Measurements from ENCODE around the gene ST7L. TPM values are rescaled to one million over a fixed set of nuclear protein-coding genes. Genes with fewer than 3 reads are reported as not detected.

The ST7L gene
- total RNA-seq, 4 donors from 2014 or later: 18.2 to 34.1 (median 19.9) TPM

- 85 to 86% methylated on average over 4 to 5 of the region's 5 CpGs for WGBS, 2 donors (ENCODE audit: low coverage in 1 of 2)
These were observed 39.0 kb downstream of the ST7L start for GRCh38 chr1:112579801-112580510.

GRCh38 chr1:112576240-112576639 lies 42.7 kb downstream of the ST7L start:
- TF ChIP-seq EP300 (IDR thresholded peaks at IDR 0.05) (no peak), POLR2AphosphoS5 (IDR thresholded peaks at IDR 0.05) (no peak), POLR2A (IDR thresholded peaks at IDR 0.05) (no peak), CTCF (IDR thresholded peaks at IDR 0.05) (no peak)
- H3K4me1 ChIP-seq: no peaks in the 10 kb centered on the region
- H3K27me3 ChIP-seq: no peaks in the 10 kb centered on the region
- H3K27ac ChIP-seq: no peak overlapping the region
- no peak overlapping the region for H3K4me3 ChIP-seq
- ATAC-seq: no peak
- peaks cover 3 to 97% of the 10 kb centered on the region in 2 donors for H3K36me3 ChIP-seq
- 78 to 100% methylated on average over 1 of the region's 3 CpGs for WGBS, 2 donors (ENCODE audit: low coverage in 1 of 2)
- H3K9me3 ChIP-seq: no peaks in the 10 kb centered on the region

More at GRCh38 chr1:112579801-112580510, 39.0 kb downstream of the ST7L start:
- H3K27me3 ChIP-seq: no peaks in the 10 kb centered on the region
- no peak overlapping the region for H3K27ac ChIP-seq
- no peak for ATAC-seq
- H3K4me3 ChIP-seq: no peak overlapping the region
- H3K36me3 ChIP-seq: peaks cover 3 to 86% of the 10 kb centered on the region in 2 donors
- H3K4me1 ChIP-seq: no peaks in the 10 kb centered on the region
- no peaks in the 10 kb centered on the region for H3K9me3 ChIP-seq
- TF ChIP-seq CTCF (IDR thresholded peaks at IDR 0.05) (no peak), EP300 (IDR thresholded peaks at IDR 0.05) (no peak), POLR2A (IDR thresholded peaks at IDR 0.05) (no peak), POLR2AphosphoS5 (IDR thresholded peaks at IDR 0.05) (no peak)

GRCh38 chr1:112575154-112575804 lies 43.7 kb downstream of the ST7L start:
- peak; percentile 62 for ATAC-seq
- H3K4me3 ChIP-seq: no peak overlapping the region
- no peaks in the 10 kb centered on the region for H3K4me1 ChIP-seq
- 78 to 92% methylated on average over 7 of the region's 8 CpGs for WGBS, 2 donors (ENCODE audit: low coverage in 1 of 2)
- peaks cover 3 to 94% of the 10 kb centered on the region in 2 donors for H3K36me3 ChIP-seq
- no peaks in the 10 kb centered on the region for H3K9me3 ChIP-seq
- no peak overlapping the region for H3K27ac ChIP-seq
- H3K27me3 ChIP-seq: no peaks in the 10 kb centered on the region
- TF ChIP-seq CTCF (IDR thresholded peaks at IDR 0.05) (no peak), POLR2AphosphoS5 (IDR thresholded peaks at IDR 0.05) (no peak), EP300 (IDR thresholded peaks at IDR 0.05) (no peak), POLR2A (IDR thresholded peaks at IDR 0.05) (no peak)

GRCh38 chr1:112565800-112566199 lies 53.1 kb downstream of the ST7L start:
- WGBS, 2 donors (ENCODE audit: low coverage in 1 of 2): 50 to 83% methylated on average over 1 of the region's 1 CpG
- TF ChIP-seq POLR2AphosphoS5 (IDR thresholded peaks at IDR 0.05) (no peak), POLR2A (IDR thresholded peaks at IDR 0.05) (no peak), CTCF (IDR thresholded peaks at IDR 0.05) (no peak), EP300 (IDR thresholded peaks at IDR 0.05) (no peak)
- Histone ChIP-seq H3K4me3 (no peak overlapping the region), H3K27ac (no peak overlapping the region), H3K9me3 (no peaks in the 10 kb centered on the region), H3K4me1 (no peaks in the 10 kb centered on the region), H3K27me3 (no peaks in the 10 kb centered on the region), H3K36me3 (peaks cover 0 to 42% of the 10 kb centered on the region in 2 donors)
- no peak for ATAC-seq

- WGBS, 2 donors (ENCODE audit: low coverage in 1 of 2): 100% methylated on average over 1 of the region's 1 CpG
- no peak for TF ChIP-seq POLR2A (IDR thresholded peaks at IDR 0.05)
- TF ChIP-seq CTCF (IDR thresholded peaks at IDR 0.05): no peak
- no peak for TF ChIP-seq EP300 (IDR thresholded peaks at IDR 0.05)
- TF ChIP-seq POLR2AphosphoS5 (IDR thresholded peaks at IDR 0.05): no peak
- H3K36me3 ChIP-seq: peaks cover 0 to 49% of the 10 kb centered on the region in 2 donors
- no peak overlapping the region for H3K27ac ChIP-seq
- H3K27me3 ChIP-seq: no peaks in the 10 kb centered on the region
- H3K4me1 ChIP-seq: no peaks in the 10 kb centered on the region
- no peak overlapping the region for H3K4me3 ChIP-seq
- no peak for ATAC-seq
- no peaks in the 10 kb centered on the region for H3K9me3 ChIP-seq
These were observed 54.9 kb downstream of the ST7L start for GRCh38 chr1:112564081-112564480.
